GM21528 (cell line): ENCODE measurements around the gene RSPO3.

Experiments
- ATAC-seq: cut with Tn5 transposase; IDR thresholded peaks from one replicate; pipeline ENCODE4 v1.9.1; 2021; ENCODE audit warnings: mild to moderate bottlenecking, moderate library complexity; ENCODE audit not compliant: unreplicated experiment, low FRiP score

Gene RSPO3

GRCh38 chr6:127110712-127111111, 7.8 kb upstream of the RSPO3 start:
- no peak for ATAC-seq

GRCh38 chr6:127111526-127111925, 6.9 kb upstream of the RSPO3 start:
- ATAC-seq, result no peak

- ATAC-seq, result no peak
These were observed 4.2 kb upstream of the RSPO3 start for GRCh38 chr6:127114214-127114760.

- ATAC-seq, result no peak
These were observed 3.3 kb upstream of the RSPO3 start for GRCh38 chr6:127115084-127115655.

- no peak for ATAC-seq
These were observed 2.7 kb upstream of the RSPO3 start for GRCh38 chr6:127115746-127116145.

GRCh38 chr6:127117979-127118297, 533 bp upstream of the RSPO3 start:
- no peak for ATAC-seq

GRCh38 chr6:127119102-127120022, 891 bp downstream of the RSPO3 start:
- peak; percentile 52 for ATAC-seq

GRCh38 chr6:127120023-127120786, 1.7 kb downstream of the RSPO3 start:
- ATAC-seq, result peak; percentile 11

GRCh38 chr6:127120787-127121636, 2.5 kb downstream of the RSPO3 start:
- peak; percentile 81 for ATAC-seq

GRCh38 chr6:127121637-127121960, 3.1 kb downstream of the RSPO3 start:
- ATAC-seq, result no peak

GRCh38 chr6:127124172-127124571, 5.7 kb downstream of the RSPO3 start:
- no peak for ATAC-seq

GRCh38 chr6:127124680-127125079, 6.2 kb downstream of the RSPO3 start:
- ATAC-seq, result no peak

- no peak for ATAC-seq
These were observed 9.6 kb downstream of the RSPO3 start for GRCh38 chr6:127128066-127128465.

GRCh38 chr6:127129251-127129650, 10.8 kb downstream of the RSPO3 start:
- ATAC-seq, result no peak

GRCh38 chr6:127131275-127131674, 12.8 kb downstream of the RSPO3 start:
- no peak for ATAC-seq

- no peak for ATAC-seq
These were observed 13.4 kb downstream of the RSPO3 start for GRCh38 chr6:127131772-127132376.

GRCh38 chr6:127134136-127134535, 15.7 kb downstream of the RSPO3 start:
- no peak for ATAC-seq

GRCh38 chr6:127136786-127137185, 18.3 kb downstream of the RSPO3 start:
- ATAC-seq, result no peak

GRCh38 chr6:127146932-127147331, 28.5 kb downstream of the RSPO3 start:
- no peak for ATAC-seq

- no peak for ATAC-seq
These were observed 29.1 kb downstream of the RSPO3 start for GRCh38 chr6:127147534-127147933.
